HTERT RPE-1 (cell line): ENCODE measurements around the gene LRP1B.
"Not testable (repeated sequence)": the region's sequence is repeated elsewhere in the genome, so short reads cannot be mapped to it uniquely, and the experiment has no call there.

ENCODE experiments used
- in situ Hi-C: fragments of 300-500 bp; cut with MboI; formaldehyde crosslinking; loops from 4 replicates; pipeline ENCODE4 v1.14.3; 2020; ENCODE audit warnings: low sequenced_read_pairs

Gene LRP1B

DNA sequence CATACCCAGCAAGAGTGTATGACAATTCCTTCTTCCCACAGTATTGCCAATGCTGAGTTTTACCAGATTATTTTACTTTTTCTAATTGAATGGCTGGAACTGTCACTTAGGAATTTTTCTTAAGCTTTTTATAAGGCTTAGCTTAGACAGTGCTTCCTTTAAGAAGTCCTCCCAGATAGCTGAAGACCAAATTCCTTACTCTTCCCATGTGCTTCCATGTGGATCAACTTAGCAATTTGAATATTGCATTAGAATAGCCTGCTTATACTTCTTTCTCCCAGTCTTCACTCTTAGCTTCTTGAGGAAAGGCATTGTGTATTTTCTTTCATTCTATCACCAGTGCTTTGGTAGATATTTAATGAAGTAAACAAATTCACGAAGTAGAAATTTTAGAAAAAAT, 1144.4 kb downstream of the LRP1B start:
- in situ Hi-C loops: no loop called here

DNA sequence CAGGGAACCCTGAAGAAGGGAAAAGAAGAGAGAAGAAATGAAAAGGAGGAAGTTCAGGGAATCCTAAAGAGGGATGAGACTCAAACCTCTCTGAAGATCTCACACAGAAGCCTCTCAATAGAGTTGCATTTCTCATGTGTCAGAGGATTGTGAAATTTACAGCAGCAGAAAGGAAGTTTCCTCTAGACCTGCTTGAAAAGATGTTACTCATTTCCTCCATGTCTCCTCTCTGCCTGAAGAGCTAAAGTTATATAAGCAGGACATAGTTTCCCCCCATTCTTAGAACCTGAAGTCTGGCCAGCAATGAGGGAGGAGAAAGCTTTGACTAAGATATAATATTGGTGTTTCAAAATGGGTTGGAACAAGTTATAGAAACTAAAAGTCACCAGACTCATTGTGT, 1155.6 kb downstream of the LRP1B start:
- in situ Hi-C loops: no loop called here

DNA sequence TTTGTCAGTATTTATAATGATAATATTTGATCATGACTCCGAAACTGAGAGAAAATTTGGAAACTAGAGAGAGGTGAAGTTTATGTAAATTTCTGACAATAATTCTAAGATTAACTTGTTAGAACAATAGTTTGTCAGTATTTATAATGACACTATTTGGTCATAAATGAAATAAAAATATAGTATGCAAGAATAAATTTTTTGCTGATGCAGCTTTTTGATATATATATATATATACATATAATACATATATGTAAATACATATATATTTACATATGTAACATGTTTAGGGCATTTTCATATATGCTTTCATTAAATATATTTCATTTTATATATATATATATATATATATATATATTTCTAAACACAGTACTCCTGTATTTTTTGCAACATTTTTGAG, 1158.1 kb downstream of the LRP1B start:
- in situ Hi-C loops: no loop called here

DNA sequence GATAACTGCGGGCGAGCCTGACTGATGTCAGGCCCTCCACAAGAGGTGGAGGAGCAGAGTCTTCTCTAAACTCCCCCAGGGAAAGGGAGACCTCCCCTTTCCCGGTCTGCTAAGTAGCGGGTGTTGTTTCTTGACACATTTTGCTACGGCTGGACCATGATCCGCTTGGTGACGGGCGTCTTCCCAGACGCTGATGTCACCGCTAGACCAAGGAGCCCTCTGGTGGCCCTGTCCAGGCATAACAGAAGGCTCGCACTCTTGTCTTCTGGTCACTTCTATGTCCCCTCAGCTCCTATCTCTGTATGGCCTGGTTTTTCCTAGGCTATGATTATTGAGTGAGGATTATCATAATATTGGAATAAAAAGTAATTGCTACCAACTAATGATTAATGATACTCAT, 1166.5 kb downstream of the LRP1B start:
- in situ Hi-C loops: not testable (repeated sequence)

DNA sequence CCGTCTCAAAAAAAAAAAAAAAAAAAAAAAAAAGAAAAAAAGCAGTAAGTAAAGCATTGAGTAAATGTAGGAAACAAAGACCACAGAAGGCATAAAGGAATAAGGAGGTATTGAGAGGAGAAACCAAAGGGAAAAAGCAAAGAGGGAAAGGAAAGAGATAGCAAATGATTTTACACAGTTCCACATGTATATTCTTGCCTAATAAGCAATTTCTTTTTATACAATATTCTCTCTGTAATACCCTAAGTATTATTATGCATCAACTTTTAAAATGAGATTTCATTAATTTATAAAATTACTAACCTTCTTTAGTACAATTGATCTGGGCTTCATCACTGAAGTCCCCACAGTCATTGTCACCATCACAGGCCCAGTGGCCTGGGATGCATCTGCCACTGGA, 1180.9 kb downstream of the LRP1B start:
- in situ Hi-C loops: no loop called here

DNA sequence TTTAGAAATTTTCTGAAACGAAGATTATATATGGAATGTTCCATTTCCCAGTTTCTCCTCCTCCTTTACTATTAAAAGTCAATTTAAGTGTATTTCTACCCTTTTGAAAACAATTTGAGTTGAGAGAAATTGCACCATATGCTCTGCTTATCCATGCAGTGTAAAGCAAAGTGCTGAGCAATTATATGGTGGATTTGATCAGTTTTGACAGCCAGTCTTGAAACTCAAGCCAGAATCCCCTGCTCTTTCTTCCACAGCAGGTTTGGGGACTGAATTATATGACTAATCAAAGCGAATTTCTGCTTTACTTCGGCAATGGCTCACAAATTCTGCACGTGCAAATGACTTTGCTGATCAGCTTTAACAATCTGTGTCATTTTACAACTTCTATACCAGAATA, 1183.6 kb downstream of the LRP1B start:
- in situ Hi-C loops: no loop called here

DNA sequence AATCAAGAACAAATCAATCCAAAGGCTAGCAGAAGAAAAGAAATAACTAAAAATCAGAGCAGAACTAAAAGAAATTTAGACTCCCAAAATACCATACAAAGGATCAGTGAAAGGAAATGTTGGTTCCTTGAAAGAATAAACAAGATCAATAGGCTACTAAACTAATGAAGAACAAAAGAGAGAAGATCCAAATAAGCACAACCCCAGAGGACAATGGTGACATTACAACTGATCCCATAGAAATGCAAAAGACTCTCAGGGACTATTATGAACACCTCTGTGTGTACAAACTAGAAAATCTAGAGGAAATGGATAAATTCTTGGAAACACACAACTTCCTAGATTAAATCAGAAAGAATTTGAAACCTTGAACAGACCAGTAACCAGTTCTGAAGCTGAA, 1186.9 kb downstream of the LRP1B start:
- in situ Hi-C loops: no loop called here

DNA sequence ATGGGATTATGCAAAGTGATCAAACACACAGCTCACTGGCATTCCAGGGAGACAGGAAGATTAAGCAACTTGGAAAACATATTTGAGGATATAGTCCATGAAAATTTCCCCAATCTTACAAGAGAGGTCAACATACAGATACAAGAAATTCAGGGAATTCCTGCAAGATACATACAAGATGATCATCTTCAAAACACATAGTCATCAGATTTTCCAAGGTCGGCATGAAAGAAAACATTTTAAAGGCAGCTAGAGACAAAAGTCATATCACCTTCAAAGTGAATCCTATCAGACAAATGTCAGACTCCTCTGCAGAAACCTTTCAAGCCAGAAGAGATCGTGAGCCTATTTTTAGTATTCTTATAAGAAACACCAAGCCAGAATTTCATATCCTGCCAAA, 1188.5 kb downstream of the LRP1B start:
- in situ Hi-C loops: no loop called here

DNA sequence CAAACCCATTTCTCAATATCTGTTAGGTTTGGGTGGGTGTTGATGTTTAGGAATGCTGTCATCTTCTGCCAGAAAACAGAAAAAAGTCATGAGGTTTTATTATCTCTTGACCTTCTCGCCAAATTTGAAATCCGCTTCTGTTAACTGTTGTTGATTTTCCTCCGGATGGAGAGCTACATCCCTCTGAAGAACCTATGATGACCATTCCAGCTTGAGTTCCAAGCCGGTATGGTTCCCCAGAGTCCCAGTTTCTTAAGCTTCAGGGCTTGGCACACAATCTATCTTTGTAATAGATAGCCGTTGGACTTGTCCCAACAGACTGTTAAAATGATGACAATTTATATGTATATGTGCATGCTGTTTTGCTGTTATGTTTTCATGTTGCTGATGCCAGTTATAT, 1201.0 kb downstream of the LRP1B start:
- in situ Hi-C loops: no loop called here

DNA sequence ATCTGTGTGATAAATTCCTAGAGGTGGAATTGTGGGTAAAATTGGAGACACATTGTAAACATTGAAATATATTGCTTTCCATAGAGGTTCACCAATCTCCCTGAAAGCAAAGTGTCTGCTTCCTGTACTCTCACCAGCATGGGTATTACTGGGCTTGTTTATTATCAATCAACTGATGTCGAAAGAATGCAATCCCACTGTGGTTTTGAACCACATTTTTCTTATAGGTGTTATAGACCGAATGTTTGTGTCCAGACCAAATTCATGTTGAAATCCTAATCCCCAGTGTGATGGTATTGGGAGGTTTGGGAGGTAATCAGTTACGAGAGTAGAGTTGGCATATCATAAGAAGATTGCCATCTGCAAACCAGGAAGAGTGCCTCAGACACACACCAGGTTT, 1212.4 kb downstream of the LRP1B start:
- in situ Hi-C loops: no loop called here

DNA sequence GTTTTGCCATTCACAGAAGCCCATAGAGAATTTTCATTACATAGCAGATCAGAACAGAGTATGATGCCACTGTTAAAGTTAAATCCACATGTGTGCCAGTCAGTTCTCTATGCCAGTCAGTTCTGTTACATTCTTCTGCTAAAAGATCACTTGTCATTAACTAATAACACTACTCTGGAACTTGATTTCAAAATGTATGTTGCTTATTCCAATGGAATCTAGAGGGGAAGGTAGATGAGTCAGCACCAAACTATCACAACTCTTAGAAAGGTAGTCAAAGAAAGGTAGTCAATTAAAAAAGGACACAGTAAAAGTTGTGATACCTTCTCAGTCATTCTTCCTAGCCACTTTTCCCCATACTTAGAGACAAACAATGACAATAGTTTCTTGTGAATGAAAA, 1214.4 kb downstream of the LRP1B start:
- in situ Hi-C loops: no loop called here

DNA sequence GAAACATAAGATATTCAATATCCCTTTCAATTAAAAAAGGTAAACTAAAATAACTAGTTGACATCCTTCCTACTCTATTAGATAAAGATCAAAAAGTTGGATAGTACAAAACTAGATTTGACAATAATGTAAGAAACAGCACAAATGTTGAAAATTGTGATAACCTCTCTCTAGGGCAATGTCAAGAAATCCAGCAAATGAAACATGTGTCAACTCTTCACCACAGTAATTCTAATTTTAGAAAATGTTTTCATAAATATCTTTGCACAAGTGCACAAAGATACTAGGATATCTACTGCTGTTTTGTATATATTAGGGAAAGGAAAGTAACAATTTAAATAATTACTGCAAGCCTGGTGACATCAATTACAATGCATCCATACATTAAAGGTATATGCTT, 1220.1 kb downstream of the LRP1B start:
- in situ Hi-C loops: no loop called here

DNA sequence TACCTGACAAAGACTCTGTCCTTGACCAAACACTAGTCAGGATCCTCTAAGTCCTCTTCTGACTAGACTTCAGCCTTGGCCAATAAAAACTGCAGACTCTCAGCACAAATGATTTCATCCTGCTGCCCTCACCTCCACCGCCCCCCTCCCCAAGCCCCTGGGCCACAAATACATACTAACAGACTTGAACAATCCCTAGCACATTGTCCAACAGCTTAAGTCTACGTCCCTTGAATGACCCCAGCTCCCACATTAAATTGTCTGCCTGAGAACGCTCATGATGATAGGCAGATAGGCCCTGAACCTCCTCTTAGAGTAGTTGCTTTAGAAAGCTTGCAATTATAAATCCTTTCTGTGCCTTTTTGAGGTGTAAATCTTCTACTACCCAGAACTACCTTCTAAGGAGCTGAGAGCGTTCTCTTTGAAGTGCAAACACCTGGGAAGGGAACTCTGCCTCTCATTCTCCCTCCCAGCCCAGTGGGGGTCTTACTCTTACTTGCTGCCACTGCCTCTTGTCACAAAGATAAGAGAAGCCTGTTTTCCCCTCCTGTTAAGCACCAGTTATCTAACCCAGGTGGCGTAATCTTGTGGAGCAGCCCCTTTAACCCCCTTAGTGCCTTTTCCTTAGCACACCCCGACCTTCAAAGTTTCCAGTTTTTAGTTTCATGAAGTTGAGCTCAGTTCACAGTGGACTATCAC, 1225.6 kb downstream of the LRP1B start:
- in situ Hi-C loops: no loop called here

DNA sequence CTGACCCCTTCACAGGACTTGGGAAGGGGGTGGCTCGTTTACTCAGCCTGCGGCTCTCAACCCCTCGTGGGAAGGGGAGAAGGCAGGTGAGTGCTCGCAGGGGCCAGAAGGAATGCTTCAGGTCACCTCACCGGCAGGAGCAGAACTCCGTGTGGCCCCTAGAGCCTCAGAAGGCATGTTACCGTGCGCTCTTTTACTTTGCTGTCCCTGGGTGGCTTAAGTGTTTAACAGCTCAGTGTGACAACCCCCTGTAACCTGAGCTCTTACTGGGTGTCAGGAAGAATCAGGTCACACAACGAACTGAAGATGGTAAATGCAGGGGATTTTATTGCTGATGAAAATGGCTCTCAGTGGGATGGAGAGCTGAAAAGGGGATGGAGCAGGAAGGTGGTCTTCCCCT, 1235.4 kb downstream of the LRP1B start:
- in situ Hi-C loops: no loop called here

DNA sequence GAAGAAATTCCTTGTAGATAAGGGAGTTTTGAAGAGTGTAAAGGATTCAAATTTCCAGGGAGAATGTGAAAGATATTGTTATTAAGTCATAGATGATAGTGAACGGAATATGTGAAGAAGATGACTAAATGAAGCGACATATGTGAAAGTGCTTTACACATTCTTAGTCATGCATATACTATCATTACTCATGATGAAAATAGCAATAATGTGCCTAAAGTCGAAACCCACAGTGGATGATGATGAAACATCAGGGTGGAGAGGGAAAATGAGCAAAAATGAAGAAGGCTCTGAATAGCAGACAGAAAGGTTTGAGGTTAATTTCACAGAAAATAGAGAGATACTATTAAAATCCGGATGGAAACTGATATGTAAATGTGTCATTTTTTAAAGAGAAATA, 1237.1 kb downstream of the LRP1B start:
- in situ Hi-C loops: no loop called here

DNA sequence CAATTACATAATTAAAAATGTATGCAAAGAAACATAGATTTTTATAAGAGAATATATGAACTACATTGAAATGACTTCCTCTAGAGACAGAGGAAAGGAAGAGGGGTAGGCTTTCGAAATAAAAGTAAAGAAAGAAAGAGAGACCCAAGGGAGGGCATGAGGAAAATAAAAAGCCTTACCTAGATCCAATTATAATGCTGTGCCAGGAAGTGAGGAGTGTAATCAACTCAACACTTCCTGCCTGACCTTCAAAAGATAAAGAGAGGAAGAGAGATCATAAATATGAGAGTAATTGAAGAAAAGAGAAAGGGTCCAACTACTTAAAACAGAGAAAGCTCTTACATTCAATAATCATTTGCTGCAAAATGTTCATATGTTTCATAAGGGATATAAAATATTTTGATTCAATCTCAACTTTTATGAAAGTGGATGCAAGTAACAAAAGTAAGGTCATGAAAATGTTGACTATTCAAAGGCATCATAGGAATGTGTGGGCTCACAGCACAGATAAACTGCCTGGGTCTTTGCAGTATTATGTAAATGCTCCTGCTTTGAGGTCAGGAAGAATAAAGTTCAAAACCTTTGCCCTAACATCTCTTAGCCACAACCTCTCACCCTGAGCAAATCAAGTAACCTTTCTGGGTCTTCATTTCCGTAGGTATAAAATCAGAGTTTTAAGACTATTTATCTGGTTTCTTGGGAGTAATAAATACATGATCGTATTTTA, 1237.7 kb downstream of the LRP1B start:
- in situ Hi-C loops: no loop called here

DNA sequence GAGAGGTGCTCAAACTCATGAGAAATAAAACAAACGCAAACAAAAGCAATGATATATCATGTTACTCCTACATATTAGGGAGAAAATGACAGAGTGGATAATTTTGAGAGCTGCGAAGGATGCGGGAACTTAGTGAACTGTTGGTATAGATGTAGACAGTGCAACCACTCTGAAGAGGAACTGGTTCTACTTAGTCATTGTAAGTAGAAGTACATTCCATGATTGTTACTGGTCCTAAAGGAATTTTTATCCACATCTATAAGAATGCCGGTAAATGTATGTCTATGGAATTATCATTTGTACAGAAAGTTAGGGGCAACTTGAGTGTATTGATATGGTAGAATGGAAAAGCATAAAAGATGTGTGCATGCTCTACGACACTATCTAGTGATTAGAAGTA, 1238.4 kb downstream of the LRP1B start:
- in situ Hi-C loops: no loop called here

DNA sequence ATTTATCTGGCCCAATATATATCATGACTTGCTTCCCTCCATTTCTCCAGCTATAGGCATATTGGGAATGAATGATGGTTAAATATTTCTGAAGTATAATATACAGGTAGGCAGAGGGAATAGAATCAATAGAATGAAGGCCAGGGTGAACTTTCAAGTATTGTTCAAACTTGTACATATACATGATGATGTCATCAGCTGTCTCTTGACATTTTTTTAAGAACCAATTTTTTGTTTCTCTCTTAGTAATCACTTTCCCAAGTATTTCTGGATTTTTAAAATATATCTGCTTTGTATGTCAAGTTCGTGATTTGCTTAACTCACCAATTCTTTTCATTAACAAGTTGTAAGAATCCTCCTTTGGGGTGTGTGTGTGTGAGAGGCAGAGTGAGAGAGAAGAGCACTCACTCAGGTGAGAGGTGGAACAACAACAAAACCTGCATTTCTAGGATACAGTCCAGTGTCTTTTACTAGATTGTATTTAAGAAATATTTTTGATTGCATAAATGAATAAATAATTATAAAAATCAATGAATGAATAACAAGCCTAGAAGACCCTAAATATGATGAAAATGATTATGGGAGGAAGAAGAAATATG, 1239.1 kb downstream of the LRP1B start:
- in situ Hi-C loops: no loop called here

DNA sequence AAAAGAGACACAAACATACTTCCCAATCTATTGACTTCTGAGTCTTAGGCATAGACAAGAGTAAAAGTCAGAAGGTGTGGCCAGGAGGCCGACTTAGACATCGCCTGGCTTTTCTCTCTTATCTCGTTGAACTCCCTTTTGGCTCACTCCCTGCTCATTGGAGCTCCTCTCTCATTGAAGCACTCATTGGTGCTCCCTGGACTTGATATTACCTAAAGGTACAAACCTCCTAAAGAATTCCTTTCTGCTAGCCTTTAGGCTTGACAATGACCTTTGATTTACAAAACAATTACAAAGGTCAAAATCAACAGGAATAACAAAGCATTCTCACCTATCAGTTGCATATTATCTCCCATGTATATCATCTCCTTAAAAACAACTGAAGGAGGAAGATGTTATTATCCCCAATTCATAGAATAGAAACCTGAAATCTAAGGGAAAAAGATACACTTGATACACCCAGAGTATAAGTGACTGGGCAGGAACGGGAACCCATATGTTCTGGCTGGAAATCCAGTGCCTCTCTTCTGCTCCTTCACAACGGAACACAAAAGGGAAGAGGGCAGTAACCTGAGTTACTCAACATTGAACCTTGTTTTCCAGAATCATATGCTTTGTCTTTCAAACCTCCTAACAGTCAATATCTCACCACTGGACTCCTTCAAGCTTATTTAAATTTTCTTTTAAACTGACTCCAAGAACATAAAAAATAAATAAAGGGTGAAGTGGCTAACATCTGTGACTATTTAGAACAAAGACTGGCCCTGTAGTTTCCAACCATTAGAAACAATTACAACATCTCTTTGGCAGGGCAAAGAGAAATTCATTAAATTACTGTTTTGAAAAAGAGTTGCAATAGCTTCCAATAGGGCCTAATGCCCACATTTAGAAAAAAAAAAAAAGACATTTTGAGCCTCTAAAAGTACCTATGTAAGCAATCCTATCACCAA, 1247.9 kb downstream of the LRP1B start:
- in situ Hi-C loops: no loop called here

DNA sequence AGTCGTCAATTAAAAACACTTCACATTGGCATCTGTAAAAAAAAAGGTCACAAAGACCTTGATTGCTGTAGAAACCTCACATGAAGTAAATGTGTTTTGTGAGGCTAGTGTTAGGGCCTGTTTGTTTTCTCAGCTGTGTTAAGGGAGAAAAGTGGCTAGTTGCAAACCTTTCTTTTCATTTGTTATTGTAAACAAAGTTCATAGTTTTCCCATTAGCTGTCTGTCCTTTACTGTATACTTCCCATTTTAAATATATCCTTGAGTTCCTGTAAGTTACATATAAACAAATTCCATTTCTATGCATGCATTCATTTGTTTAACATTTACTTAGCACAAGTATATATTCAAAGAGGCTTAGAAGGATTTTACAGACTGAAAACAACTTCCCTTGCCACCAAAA, 1250.2 kb downstream of the LRP1B start:
- in situ Hi-C loops: no loop called here

DNA sequence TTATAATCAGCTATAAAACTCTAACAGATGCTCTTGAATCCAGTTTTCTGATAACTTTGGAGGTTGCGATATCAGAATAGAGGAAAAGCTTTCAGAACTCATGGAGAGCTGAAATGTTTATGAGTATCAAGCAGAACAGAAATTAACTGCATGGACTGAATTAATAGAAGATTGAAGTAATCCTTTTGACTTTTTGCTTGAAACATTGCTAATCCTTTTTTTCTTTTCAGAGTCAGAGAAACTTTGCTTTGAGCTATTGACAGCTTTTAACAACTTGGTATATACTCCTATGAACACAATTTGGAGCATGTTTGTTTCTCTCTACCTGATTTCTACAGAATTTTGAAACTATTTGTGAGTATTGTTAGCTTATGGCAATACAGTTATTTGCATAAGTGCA, 1254.8 kb downstream of the LRP1B start:
- in situ Hi-C loops: no loop called here
